Measurements from ENCODE around the gene CTNS. TPM values are rescaled to one million over a fixed set of nuclear protein-coding genes. Genes with fewer than 3 reads are reported as not detected.

Gene CTNS
- total RNA-seq, 1 donor from 2014 or later: 17.2 TPM

DNA sequence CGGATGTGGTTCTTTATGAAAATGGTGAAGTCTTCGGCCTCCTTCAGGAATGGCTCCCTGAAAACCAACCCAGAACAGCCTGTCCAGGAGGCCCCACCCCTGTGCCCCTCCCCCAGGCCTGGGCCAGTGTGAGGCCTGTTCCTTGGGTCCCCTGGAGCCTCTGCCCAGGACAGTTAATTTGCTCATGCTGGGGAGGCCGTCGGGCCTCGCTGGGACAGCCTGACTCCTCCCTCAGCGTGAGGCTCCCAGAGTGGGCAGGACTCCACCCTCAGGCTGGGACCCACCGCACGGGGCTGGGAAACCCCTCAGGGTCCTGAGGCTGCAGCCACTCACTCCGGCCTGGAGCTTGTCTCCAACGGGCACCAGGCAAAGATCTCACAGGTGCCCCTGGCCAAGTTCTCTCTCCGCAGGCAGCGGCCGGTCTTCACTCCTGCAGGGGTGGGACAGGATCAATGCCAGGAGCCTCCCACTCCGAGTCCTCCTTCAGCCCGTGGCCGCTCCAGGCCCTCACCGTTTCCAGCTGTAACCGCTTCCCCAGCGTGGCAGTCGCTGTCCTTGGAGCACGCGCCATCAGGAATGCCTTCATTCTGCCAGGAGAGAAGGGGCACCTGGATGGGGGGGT is 53.6 kb downstream of the CTNS start:
- H3K4me3 Mint-ChIP-seq (ENCODE audit: unreplicated experiment): no peak overlapping the region
- peaks cover 14% of the 10 kb centered on the region for H3K4me1 Mint-ChIP-seq (ENCODE audit: low read depth, unreplicated experiment)
- DNase-seq: no peak

DNA sequence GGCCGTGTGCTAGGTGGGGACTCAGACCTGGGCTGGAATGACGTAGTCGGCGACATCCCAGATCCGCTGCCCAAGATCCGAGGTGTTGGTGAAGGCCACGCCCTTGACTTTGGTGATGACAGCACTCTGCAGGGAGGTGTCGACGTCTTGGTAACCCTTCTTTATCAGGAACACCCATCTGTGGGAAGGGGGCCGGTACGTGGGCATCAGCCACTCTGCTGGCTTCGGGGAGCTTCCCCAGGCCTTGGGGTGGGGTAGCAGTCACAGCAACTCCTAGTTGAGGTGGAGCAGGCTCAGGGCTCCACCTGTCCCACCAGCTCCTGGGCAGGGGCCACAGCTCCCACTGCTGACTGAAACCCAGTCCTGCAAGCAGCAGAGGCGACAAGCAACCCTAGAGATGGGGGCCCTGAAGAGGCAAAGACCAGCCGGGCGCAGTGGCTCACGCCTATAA is 55.1 kb downstream of the CTNS start:
- Mint-ChIP-seq H3K27ac (ENCODE audit: unreplicated experiment) (no peak overlapping the region), H3K9me3 (ENCODE audit: unreplicated experiment) (peaks cover 8% of the 10 kb centered on the region), H3K27me3 (ENCODE audit: unreplicated experiment) (peaks cover 10% of the 10 kb centered on the region), H3K4me1 (ENCODE audit: low read depth, unreplicated experiment) (peaks cover 14% of the 10 kb centered on the region), H3K36me3 (ENCODE audit: unreplicated experiment) (peaks cover 4% of the 10 kb centered on the region), H3K4me3 (ENCODE audit: unreplicated experiment) (no peak overlapping the region)
- TF ChIP-seq, protein P1, sequence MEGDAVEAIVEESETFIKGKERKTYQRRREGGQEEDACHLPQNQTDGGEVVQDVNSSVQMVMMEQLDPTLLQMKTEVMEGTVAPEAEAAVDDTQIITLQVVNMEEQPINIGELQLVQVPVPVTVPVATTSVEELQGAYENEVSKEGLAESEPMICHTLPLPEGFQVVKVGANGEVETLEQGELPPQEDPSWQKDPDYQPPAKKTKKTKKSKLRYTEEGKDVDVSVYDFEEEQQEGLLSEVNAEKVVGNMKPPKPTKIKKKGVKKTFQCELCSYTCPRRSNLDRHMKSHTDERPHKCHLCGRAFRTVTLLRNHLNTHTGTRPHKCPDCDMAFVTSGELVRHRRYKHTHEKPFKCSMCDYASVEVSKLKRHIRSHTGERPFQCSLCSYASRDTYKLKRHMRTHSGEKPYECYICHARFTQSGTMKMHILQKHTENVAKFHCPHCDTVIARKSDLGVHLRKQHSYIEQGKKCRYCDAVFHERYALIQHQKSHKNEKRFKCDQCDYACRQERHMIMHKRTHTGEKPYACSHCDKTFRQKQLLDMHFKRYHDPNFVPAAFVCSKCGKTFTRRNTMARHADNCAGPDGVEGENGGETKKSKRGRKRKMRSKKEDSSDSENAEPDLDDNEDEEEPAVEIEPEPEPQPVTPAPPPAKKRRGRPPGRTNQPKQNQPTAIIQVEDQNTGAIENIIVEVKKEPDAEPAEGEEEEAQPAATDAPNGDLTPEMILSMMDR (IDR thresholded peaks at IDR 0.05; ENCODE audit: partially characterized antibody, unreplicated experiment): no peak
- no peak for DNase-seq

More for the DNA sequence above, 53.6 kb downstream of the CTNS start:
- TF ChIP-seq, protein P1 (IDR thresholded peaks at IDR 0.05; ENCODE audit: partially characterized antibody, unreplicated experiment): no peak
- H3K27me3 Mint-ChIP-seq (ENCODE audit: unreplicated experiment): peaks cover 10% of the 10 kb centered on the region
- peaks cover 8% of the 10 kb centered on the region for H3K9me3 Mint-ChIP-seq (ENCODE audit: unreplicated experiment)
- H3K27ac Mint-ChIP-seq (ENCODE audit: unreplicated experiment): no peak overlapping the region
- peaks cover 4% of the 10 kb centered on the region for H3K36me3 Mint-ChIP-seq (ENCODE audit: unreplicated experiment)

DNA sequence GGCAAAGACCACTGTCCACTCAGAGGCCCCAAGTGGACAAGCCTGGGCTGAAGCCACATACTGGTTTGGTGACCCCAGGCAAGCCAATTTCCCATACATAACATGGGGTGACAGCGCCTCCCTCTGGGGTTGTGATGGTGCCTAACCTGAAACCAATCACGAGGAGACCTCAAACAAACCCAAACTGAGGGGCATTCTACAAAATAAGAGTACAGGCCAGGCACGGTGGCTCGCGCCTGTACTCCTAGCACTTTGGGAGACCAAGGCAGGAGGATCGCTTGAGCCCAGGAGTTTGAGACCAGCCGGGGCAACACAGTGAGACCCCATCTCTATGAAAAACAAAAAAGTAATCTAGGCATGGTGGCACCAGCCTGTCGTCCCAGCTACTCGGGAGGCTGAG is 55.8 kb downstream of the CTNS start:
- Mint-ChIP-seq H3K27me3 (ENCODE audit: unreplicated experiment) (peaks cover 10% of the 10 kb centered on the region), H3K36me3 (ENCODE audit: unreplicated experiment) (peaks cover 4% of the 10 kb centered on the region), H3K27ac (ENCODE audit: unreplicated experiment) (no peak overlapping the region), H3K9me3 (ENCODE audit: unreplicated experiment) (peaks cover 8% of the 10 kb centered on the region), H3K4me3 (ENCODE audit: unreplicated experiment) (no peak overlapping the region), H3K4me1 (ENCODE audit: low read depth, unreplicated experiment) (peaks cover 14% of the 10 kb centered on the region)
- no peak for DNase-seq
- TF ChIP-seq, protein P1 (IDR thresholded peaks at IDR 0.05; ENCODE audit: partially characterized antibody, unreplicated experiment): no peak

DNA sequence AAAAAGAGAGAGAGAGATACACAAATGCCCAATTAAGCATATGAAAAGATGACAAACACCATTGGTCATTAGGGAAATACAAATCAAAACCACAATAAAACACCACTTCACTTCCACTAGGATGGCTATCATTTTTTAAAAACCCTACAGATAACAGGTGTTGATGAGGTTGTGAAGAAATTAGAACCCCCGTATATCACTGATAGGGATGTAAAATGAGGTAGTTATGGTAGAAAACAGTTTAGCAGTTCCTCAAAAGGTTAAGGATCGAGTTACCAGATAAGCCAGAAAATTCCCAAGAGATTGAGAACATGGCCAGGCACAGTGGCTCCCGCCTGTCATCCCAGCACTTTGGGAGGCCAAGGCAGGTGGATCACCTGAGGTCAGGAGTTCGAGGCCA is 56.6 kb downstream of the CTNS start:
- DNase-seq: no peak
- H3K4me1 Mint-ChIP-seq (ENCODE audit: low read depth, unreplicated experiment): peaks cover 14% of the 10 kb centered on the region
- TF ChIP-seq, protein P1 (IDR thresholded peaks at IDR 0.05; ENCODE audit: partially characterized antibody, unreplicated experiment): no peak
- H3K9me3 Mint-ChIP-seq (ENCODE audit: unreplicated experiment): peaks cover 8% of the 10 kb centered on the region
- H3K4me3 Mint-ChIP-seq (ENCODE audit: unreplicated experiment): no peak overlapping the region
- peaks cover 4% of the 10 kb centered on the region for H3K36me3 Mint-ChIP-seq (ENCODE audit: unreplicated experiment)
- H3K27me3 Mint-ChIP-seq (ENCODE audit: unreplicated experiment): peaks cover 10% of the 10 kb centered on the region
- H3K27ac Mint-ChIP-seq (ENCODE audit: unreplicated experiment): no peak overlapping the region

DNA sequence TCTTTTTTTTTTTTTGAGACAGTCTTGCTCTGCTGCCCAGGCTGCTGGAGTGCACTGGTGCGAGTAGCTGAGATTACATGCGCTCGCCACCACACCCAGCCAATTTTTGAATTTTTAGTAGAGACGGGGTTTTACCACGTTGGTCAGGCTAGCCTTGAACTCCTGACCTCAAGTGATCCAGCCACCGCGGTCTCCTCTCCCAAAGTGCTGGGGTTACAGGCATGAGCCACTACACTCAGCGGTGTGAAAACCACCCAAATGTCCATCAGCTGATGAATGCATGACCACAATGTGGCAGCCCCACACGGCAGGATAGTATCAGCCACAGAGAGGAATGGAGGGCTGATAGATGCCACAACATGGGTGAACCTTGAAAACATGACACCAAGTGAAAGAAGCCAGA is 57.3 kb downstream of the CTNS start:
- H3K4me3 Mint-ChIP-seq (ENCODE audit: unreplicated experiment): no peak overlapping the region
- peaks cover 10% of the 10 kb centered on the region for H3K27me3 Mint-ChIP-seq (ENCODE audit: unreplicated experiment)
- H3K27ac Mint-ChIP-seq (ENCODE audit: unreplicated experiment): no peak overlapping the region
- peaks cover 10% of the 10 kb centered on the region for H3K4me1 Mint-ChIP-seq (ENCODE audit: low read depth, unreplicated experiment)
- H3K36me3 Mint-ChIP-seq (ENCODE audit: unreplicated experiment): peaks cover 4% of the 10 kb centered on the region
- no peak for DNase-seq
- TF ChIP-seq, protein P1 (IDR thresholded peaks at IDR 0.05; ENCODE audit: partially characterized antibody, unreplicated experiment): no peak
- peaks cover 8% of the 10 kb centered on the region for H3K9me3 Mint-ChIP-seq (ENCODE audit: unreplicated experiment)
